Activated B cell treated with CpG ODN at 0.5 μM for 24 hours (primary cell): Measurements from ENCODE around the gene ZDHHC3. TPM values are rescaled to one million over a fixed set of nuclear protein-coding genes. Genes with fewer than 3 reads are reported as not detected.

Experiments used
- ATAC-seq: fragments of 200-7000 bp; cut with Tn5 transposase; one replicate; pipeline ENCODE4 v1.10.0; 2021; ENCODE audit warnings: low read depth, mild to moderate bottlenecking, moderate library complexity
- CTCF ChIA-PET: fragments of 350-600 bp; sonication (Branson Sonifier 250); formaldehyde crosslinking; loops from one replicate; lab custom pipeline; 2021; ENCODE audit warnings: antibody characterized with exemption; lab: Charles Lee
- POLR2A ChIA-PET: fragments of 350-600 bp; sonication (Branson Sonifier 250); formaldehyde crosslinking; loops from one replicate; lab custom pipeline; 2021; ENCODE audit warnings: antibody characterized with exemption; lab: Charles Lee
- DNase-seq: peaks from one replicate; pipeline ENCODE4 v3.0.0; 2022
- H3K27ac Mint-ChIP-seq: one replicate; pipeline ENCODE4 v1.8.0; 2020; ENCODE audit warnings: mixed read lengths
- H3K27me3 Mint-ChIP-seq: one replicate; pipeline ENCODE4 v1.8.0; 2021; ENCODE audit warnings: mixed read lengths
- H3K36me3 Mint-ChIP-seq: one replicate; pipeline ENCODE4 v1.8.0; 2021; ENCODE audit warnings: low read depth, mixed read lengths
- H3K4me1 Mint-ChIP-seq: one replicate; pipeline ENCODE4 v1.8.0; 2021; ENCODE audit warnings: mixed read lengths
- H3K4me3 Mint-ChIP-seq: one replicate; pipeline ENCODE4 v1.8.0; 2020; ENCODE audit warnings: mild to moderate bottlenecking, mixed read lengths
- H3K9me3 Mint-ChIP-seq: one replicate; pipeline ENCODE4 v1.8.0; 2020; ENCODE audit warnings: mixed read lengths
- CTCF ChIP-seq: fragments of 200-600 bp; IDR thresholded peaks from one replicate; pipeline ENCODE4 v1.8.0; 2022; ENCODE audit warnings: antibody characterized with exemption, mild to moderate bottlenecking
- intact Hi-C: fragments of 100-400 bp; cut with micrococcal nuclease; formaldehyde crosslinking; loops from one replicate; pipeline ENCODE4 v1.15.1; 2024
- total RNA-seq: library from RNA; stranded (reverse); gene quantifications from 2 replicates; pipeline ENCODE4 v1.2.3, GENCODE V29; 2022

The ZDHHC3 gene
- total RNA-seq, 1 donor from 2014 or later = 43.4 TPM

GRCh38 chr3:44886561-44886960 is 89.4 kb downstream of the ZDHHC3 start:
- no peak for TF ChIP-seq CTCF
- no peaks in the 10 kb centered on the region for H3K9me3 Mint-ChIP-seq
- H3K4me3 Mint-ChIP-seq = no peak overlapping the region
- ChIA-PET CTCF (no interaction called here), POLR2A (no interaction called here)
- no peaks in the 10 kb centered on the region for H3K4me1 Mint-ChIP-seq
- peaks cover 14% of the 10 kb centered on the region for H3K27me3 Mint-ChIP-seq
- ATAC-seq (no peak), DNase-seq (no peak)
- no peak overlapping the region for H3K27ac Mint-ChIP-seq
- intact Hi-C loops = no loop called here
- H3K36me3 Mint-ChIP-seq = no peaks in the 10 kb centered on the region

- Mint-ChIP-seq H3K36me3 (no peaks in the 10 kb centered on the region), H3K9me3 (no peaks in the 10 kb centered on the region), H3K27ac (no peak overlapping the region), H3K27me3 (peaks cover 15% of the 10 kb centered on the region), H3K4me1 (no peaks in the 10 kb centered on the region), H3K4me3 (no peak overlapping the region)
- ChIA-PET POLR2A (no interaction called here), CTCF (no interaction called here)
- DNase-seq = no peak
- intact Hi-C loops = no loop called here
- TF ChIP-seq CTCF = no peak
- ATAC-seq = no peak
These were observed 90.4 kb downstream of the ZDHHC3 start for GRCh38 chr3:44885618-44886017.

- ChIA-PET POLR2A (no interaction called here), CTCF (no interaction called here)
- no peak for DNase-seq
- peaks cover 17% of the 10 kb centered on the region for H3K27me3 Mint-ChIP-seq
- ATAC-seq = no peak
- H3K36me3 Mint-ChIP-seq = no peaks in the 10 kb centered on the region
- intact Hi-C loops = no loop called here
- no peaks in the 10 kb centered on the region for H3K9me3 Mint-ChIP-seq
- no peak for TF ChIP-seq CTCF
- H3K27ac Mint-ChIP-seq = no peak overlapping the region
- H3K4me3 Mint-ChIP-seq = no peak overlapping the region
- H3K4me1 Mint-ChIP-seq = no peaks in the 10 kb centered on the region
These were observed 92.0 kb downstream of the ZDHHC3 start for GRCh38 chr3:44883999-44884431.

GRCh38 chr3:44883213-44883955 is 92.6 kb downstream of the ZDHHC3 start:
- no peak for DNase-seq
- TF ChIP-seq CTCF = no peak
- peaks cover 19% of the 10 kb centered on the region for H3K27me3 Mint-ChIP-seq
- no peaks in the 10 kb centered on the region for H3K9me3 Mint-ChIP-seq
- intact Hi-C loops = no loop called here
- H3K4me1 Mint-ChIP-seq = no peaks in the 10 kb centered on the region
- no peaks in the 10 kb centered on the region for H3K36me3 Mint-ChIP-seq
- ChIA-PET POLR2A (no interaction called here), CTCF (no interaction called here)
- H3K27ac Mint-ChIP-seq = no peak overlapping the region
- no peak for ATAC-seq
- no peak overlapping the region for H3K4me3 Mint-ChIP-seq

- no peaks in the 10 kb centered on the region for H3K4me1 Mint-ChIP-seq
- H3K4me3 Mint-ChIP-seq = no peak overlapping the region
- TF ChIP-seq CTCF = no peak
- H3K27ac Mint-ChIP-seq = no peak overlapping the region
- no peak for ATAC-seq
- H3K27me3 Mint-ChIP-seq = peaks cover 16% of the 10 kb centered on the region
- DNase-seq = no peak
- intact Hi-C loops = no loop called here
- ChIA-PET CTCF (no interaction called here), POLR2A (no interaction called here)
- no peaks in the 10 kb centered on the region for H3K36me3 Mint-ChIP-seq
- H3K9me3 Mint-ChIP-seq = no peaks in the 10 kb centered on the region
These were observed 95.7 kb downstream of the ZDHHC3 start for GRCh38 chr3:44880284-44880683.
